SU-DHL-6 (cell line): ENCODE measurements around the gene ELMO1.

Source experiments
- H2AFZ ChIP-seq: fragments of 200-600 bp; sonication (generic); 2 replicates; pipeline ENCODE4 v1.6.1; 2014; ENCODE audit warnings: low read depth, mild to moderate bottlenecking, moderate library complexity, mixed read lengths, antibody characterized with exemption, low read length; ENCODE audit not compliant: severe bottlenecking
- H3F3A ChIP-seq: fragments of 200-600 bp; shearing (Covaris generic); 2 replicates; pipeline ENCODE4 v1.6.0; 2016; ENCODE audit warnings: antibody characterized with exemption, mild to moderate bottlenecking; ENCODE audit not compliant: insufficient read depth
- H3K27ac ChIP-seq: fragments of 200-600 bp; sonication (generic); 2 replicates; pipeline ENCODE4 v1.5.1; 2016; ENCODE audit warnings: low read depth, mild to moderate bottlenecking, low read length, moderate library complexity, mixed read lengths
- H3K27me3 ChIP-seq: fragments of 200-600 bp; sonication (generic), shearing (Covaris generic); 2 replicates; pipeline ENCODE4 v1.6.0; 2014; ENCODE audit warnings: mild to moderate bottlenecking, low read length
- H3K36me3 ChIP-seq: fragments of 200-600 bp; sonication (generic); 2 replicates; pipeline ENCODE4 v1.6.1; 2014; ENCODE audit warnings: mild to moderate bottlenecking, low read length, mixed read lengths
- H3K4me2 ChIP-seq: fragments of 300-600, 200-600 bp; shearing (Covaris generic), sonication (generic); 2 replicates; pipeline ENCODE4 v1.6.0; 2014; ENCODE audit warnings: low read length, low read depth, mild to moderate bottlenecking; ENCODE audit not compliant: poor library complexity, severe bottlenecking
- H3K4me3 ChIP-seq: fragments of 200-600 bp; sonication (generic); 2 replicates; pipeline ENCODE4 v1.5.1; 2014; ENCODE audit warnings: antibody characterized with exemption, low read length, mild to moderate bottlenecking, mixed read lengths; ENCODE audit not compliant: insufficient read depth, poor library complexity, severe bottlenecking
- H3K79me2 ChIP-seq: fragments of 200-600 bp; sonication (generic); 2 replicates; pipeline ENCODE4 v1.6.1; 2014; ENCODE audit warnings: mild to moderate bottlenecking, low read length, moderate library complexity; ENCODE audit not compliant: insufficient read depth
- H3K9ac ChIP-seq: fragments of 200-600 bp; sonication (generic); 2 replicates; pipeline ENCODE4 v1.7.0; 2014; ENCODE audit warnings: mild to moderate bottlenecking, low read length
- H3K9me2 ChIP-seq: fragments of 200-600 bp; sonication (generic); replicated peaks from 2 replicates; pipeline ENCODE4 v1.6.1; 2014; ENCODE audit warnings: low read length; ENCODE audit not compliant: insufficient read depth
- H3K9me3 ChIP-seq: fragments of 200-600 bp; sonication (generic); 2 replicates; pipeline ENCODE4 v1.6.1; 2014; ENCODE audit warnings: low read length, mixed read lengths; ENCODE audit not compliant: insufficient read depth
- H4K20me1 ChIP-seq: fragments of 200-600 bp; sonication (generic); 2 replicates; pipeline ENCODE4 v1.6.1; 2014; ENCODE audit warnings: low read depth, mild to moderate bottlenecking, antibody characterized with exemption, low read length, moderate library complexity, mixed read lengths
- EZH2phosphoT487 ChIP-seq: fragments of 200-600 bp; sonication (generic), shearing (Covaris generic); conservative IDR thresholded peaks from 2 replicates; pipeline ENCODE4 v1.6.1; 2018; ENCODE audit warnings: mild to moderate bottlenecking, antibody characterized with exemption, low read length, moderate library complexity, mixed read lengths
- TF ChIP-seq, protein P1 (sequence below): fragments of 200-600 bp; sonication (generic); IDR thresholded peaks from one replicate; pipeline ENCODE4 v1.5.1; 2017; ENCODE audit warnings: antibody characterized with exemption, mild to moderate bottlenecking, low read length, moderate library complexity; ENCODE audit not compliant: insufficient read depth, poor library complexity, severe bottlenecking

Gene ELMO1

GRCh38 chr7:37430171-37430570 is 18.5 kb downstream of the ELMO1 start:
- Histone ChIP-seq H3K9ac (no peak overlapping the region), H3F3A (no peaks in the 10 kb centered on the region), H3K36me3 (no peaks in the 10 kb centered on the region), H3K79me2 (no peaks in the 10 kb centered on the region), H3K27me3 (no peaks in the 10 kb centered on the region), H3K27ac (no peak overlapping the region), H3K9me3 (no peaks in the 10 kb centered on the region), H2AFZ (no peak overlapping the region), H3K4me2 (no peak overlapping the region), H3K9me2 (no peaks in the 10 kb centered on the region), H4K20me1 (no peaks in the 10 kb centered on the region), H3K4me3 (no peak overlapping the region)
- no peak for TF ChIP-seq EZH2phosphoT487
- TF ChIP-seq, protein P1, sequence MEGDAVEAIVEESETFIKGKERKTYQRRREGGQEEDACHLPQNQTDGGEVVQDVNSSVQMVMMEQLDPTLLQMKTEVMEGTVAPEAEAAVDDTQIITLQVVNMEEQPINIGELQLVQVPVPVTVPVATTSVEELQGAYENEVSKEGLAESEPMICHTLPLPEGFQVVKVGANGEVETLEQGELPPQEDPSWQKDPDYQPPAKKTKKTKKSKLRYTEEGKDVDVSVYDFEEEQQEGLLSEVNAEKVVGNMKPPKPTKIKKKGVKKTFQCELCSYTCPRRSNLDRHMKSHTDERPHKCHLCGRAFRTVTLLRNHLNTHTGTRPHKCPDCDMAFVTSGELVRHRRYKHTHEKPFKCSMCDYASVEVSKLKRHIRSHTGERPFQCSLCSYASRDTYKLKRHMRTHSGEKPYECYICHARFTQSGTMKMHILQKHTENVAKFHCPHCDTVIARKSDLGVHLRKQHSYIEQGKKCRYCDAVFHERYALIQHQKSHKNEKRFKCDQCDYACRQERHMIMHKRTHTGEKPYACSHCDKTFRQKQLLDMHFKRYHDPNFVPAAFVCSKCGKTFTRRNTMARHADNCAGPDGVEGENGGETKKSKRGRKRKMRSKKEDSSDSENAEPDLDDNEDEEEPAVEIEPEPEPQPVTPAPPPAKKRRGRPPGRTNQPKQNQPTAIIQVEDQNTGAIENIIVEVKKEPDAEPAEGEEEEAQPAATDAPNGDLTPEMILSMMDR = no peak

GRCh38 chr7:37429435-37429791 is 19.3 kb downstream of the ELMO1 start:
- no peak overlapping the region for H3K4me3 ChIP-seq
- no peak overlapping the region for H3K4me2 ChIP-seq
- H3K79me2 ChIP-seq = no peaks in the 10 kb centered on the region
- TF ChIP-seq, protein P1 = no peak
- no peaks in the 10 kb centered on the region for H3F3A ChIP-seq
- no peak overlapping the region for H3K27ac ChIP-seq
- no peaks in the 10 kb centered on the region for H3K27me3 ChIP-seq
- H3K36me3 ChIP-seq = no peaks in the 10 kb centered on the region
- H3K9me3 ChIP-seq = no peaks in the 10 kb centered on the region
- H2AFZ ChIP-seq = no peak overlapping the region
- H3K9me2 ChIP-seq = no peaks in the 10 kb centered on the region
- no peak overlapping the region for H3K9ac ChIP-seq
- no peaks in the 10 kb centered on the region for H4K20me1 ChIP-seq

DNA sequence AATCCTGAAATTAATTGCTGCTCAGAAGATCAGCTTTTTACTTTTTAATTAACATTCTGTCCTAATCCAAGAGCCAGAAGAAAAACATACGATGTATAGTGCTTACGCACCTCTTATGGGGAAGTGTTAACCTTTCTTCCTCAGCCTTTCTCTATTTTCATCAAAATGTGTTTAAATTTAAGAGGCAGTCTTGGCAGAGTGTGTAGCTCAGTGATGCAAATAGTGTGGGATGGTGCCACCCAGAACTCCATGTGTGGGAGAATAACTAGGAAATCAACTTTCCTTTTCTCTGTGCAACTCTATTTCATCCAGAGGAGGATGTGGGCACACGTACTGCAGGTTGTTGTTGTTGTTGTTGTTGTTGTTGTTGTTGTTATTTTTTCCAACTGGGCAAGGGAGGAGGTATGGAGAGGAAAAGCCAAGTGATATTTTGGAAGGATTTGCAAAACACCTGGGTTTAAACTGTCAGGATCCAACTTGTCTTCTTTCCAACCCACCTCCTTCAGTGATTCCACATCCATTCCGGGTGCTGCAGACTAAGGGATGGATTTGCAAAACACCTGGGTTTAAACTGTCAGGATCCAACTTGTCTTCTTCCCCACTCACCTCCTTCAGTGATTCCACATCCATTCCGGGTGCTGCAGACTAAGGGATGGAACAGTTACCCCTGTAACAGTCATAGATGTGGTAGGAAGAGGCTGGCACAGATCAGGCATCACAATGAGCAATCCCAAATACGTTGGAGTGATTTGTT is 19.8 kb downstream of the ELMO1 start:
- Histone ChIP-seq H3K4me2 (no peak overlapping the region), H3F3A (no peaks in the 10 kb centered on the region), H3K27me3 (no peaks in the 10 kb centered on the region), H4K20me1 (no peaks in the 10 kb centered on the region), H2AFZ (no peak overlapping the region), H3K9ac (no peak overlapping the region), H3K79me2 (no peaks in the 10 kb centered on the region), H3K4me3 (no peak overlapping the region), H3K9me3 (no peaks in the 10 kb centered on the region), H3K9me2 (no peaks in the 10 kb centered on the region), H3K36me3 (no peaks in the 10 kb centered on the region), H3K27ac (no peak overlapping the region)
- no peak for TF ChIP-seq EZH2phosphoT487
- TF ChIP-seq, protein P1 = no peak
